Bronchial epithelial cell (primary cell): ENCODE measurements around the gene NDRG2. TPM values are rescaled to one million over a fixed set of nuclear protein-coding genes. Genes with fewer than 3 reads are reported as not detected.
A peak's percentile ranks its signal among the peaks of the same experiment; 100 is the strongest.

Experiments
- DNase-seq: peaks from one replicate; pipeline ENCODE4 v3.0.0-alpha.2; 2010; ENCODE audit warnings: low read depth
- FAIRE-seq: peaks from 2 replicates; lab custom pipeline; 2011; peaks lifted over from hg19 to GRCh38; lab: Jason Lieb, UNC
- H3K27me3 ChIP-seq: 2 replicates; pipeline ENCODE4 v1.5.1; 2011; ENCODE audit warnings: low read length; ENCODE audit not compliant: control insufficient read depth, insufficient read depth
- H3K36me3 ChIP-seq: 2 replicates; pipeline ENCODE4 v1.5.1; 2011; ENCODE audit warnings: low read length; ENCODE audit not compliant: control insufficient read depth, insufficient read depth
- H3K4me3 ChIP-seq: 2 replicates; pipeline ENCODE4 v1.5.1; 2011; ENCODE audit warnings: mild to moderate bottlenecking, low read depth, low read length, control low read depth
- total RNA-seq: library from RNA; depleted of rRNA; stranded (reverse); fragments of >200 nt; gene quantifications from 2 replicates; pipeline ENCODE4 v1.2.1, GENCODE V29; 2014
- TF ChIP-seq, protein P1 (sequence below): IDR thresholded peaks from 2 replicates; pipeline ENCODE4 v1.5.1; 2011; ENCODE audit warnings: mild to moderate bottlenecking, moderate library complexity, low read length, control low read depth, inconsistent platforms; ENCODE audit not compliant: insufficient read depth, severe bottlenecking

The NDRG2 gene
- total RNA-seq, 1 donor from 2014 or later = 9.2 TPM

DNA sequence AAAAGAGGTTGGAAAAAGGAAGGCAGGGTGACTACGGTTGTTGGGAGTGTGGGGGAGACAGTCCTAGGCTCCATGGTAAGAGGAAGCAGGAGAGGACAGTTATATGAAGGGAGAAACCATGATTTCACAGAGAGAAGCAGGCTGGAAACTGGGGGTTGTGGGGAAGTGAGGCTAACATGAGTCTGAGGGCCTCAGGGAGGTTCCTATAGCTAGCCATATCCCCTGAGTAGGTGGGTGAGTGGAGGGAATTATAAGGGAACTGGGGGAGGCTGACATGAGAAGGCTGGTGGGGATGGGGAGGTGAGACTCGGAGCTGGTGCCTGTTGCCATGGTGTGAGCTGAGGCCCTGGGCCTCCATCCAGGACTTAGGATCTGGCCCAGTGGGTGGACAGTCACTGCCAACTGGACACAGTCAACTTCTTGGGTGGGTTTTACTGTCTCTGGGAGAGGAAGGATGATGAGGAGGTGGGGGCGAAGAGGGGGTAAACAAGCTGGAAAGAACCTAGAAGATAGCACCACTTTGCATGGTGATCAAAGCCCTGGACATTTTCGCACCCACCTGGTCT is 8.4 kb upstream of the NDRG2 start:
- FAIRE-seq = no peak

GRCh38 chr14:21032326-21033132 is 7.7 kb upstream of the NDRG2 start:
- FAIRE-seq = no peak
- TF ChIP-seq, protein P1, sequence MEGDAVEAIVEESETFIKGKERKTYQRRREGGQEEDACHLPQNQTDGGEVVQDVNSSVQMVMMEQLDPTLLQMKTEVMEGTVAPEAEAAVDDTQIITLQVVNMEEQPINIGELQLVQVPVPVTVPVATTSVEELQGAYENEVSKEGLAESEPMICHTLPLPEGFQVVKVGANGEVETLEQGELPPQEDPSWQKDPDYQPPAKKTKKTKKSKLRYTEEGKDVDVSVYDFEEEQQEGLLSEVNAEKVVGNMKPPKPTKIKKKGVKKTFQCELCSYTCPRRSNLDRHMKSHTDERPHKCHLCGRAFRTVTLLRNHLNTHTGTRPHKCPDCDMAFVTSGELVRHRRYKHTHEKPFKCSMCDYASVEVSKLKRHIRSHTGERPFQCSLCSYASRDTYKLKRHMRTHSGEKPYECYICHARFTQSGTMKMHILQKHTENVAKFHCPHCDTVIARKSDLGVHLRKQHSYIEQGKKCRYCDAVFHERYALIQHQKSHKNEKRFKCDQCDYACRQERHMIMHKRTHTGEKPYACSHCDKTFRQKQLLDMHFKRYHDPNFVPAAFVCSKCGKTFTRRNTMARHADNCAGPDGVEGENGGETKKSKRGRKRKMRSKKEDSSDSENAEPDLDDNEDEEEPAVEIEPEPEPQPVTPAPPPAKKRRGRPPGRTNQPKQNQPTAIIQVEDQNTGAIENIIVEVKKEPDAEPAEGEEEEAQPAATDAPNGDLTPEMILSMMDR = no peak
- H3K4me3 ChIP-seq = no peak overlapping the region
- H3K27me3 ChIP-seq = peaks cover 2% of the 10 kb centered on the region
- DNase-seq = no peak
- H3K36me3 ChIP-seq = no peaks in the 10 kb centered on the region

More for the DNA sequence above, 8.4 kb upstream of the NDRG2 start:
- TF ChIP-seq, protein P1 = no peak
- Histone ChIP-seq H3K27me3 (peaks cover 2% of the 10 kb centered on the region), H3K4me3 (no peak overlapping the region), H3K36me3 (no peaks in the 10 kb centered on the region)
- no peak for DNase-seq

GRCh38 chr14:21030531-21030930 is 5.7 kb upstream of the NDRG2 start:
- no peak for DNase-seq
- TF ChIP-seq, protein P1 = no peak
- H3K4me3 ChIP-seq = no peak overlapping the region
- H3K36me3 ChIP-seq = no peaks in the 10 kb centered on the region
- H3K27me3 ChIP-seq = peaks cover 2% of the 10 kb centered on the region
- peak; percentile 43 for FAIRE-seq

DNA sequence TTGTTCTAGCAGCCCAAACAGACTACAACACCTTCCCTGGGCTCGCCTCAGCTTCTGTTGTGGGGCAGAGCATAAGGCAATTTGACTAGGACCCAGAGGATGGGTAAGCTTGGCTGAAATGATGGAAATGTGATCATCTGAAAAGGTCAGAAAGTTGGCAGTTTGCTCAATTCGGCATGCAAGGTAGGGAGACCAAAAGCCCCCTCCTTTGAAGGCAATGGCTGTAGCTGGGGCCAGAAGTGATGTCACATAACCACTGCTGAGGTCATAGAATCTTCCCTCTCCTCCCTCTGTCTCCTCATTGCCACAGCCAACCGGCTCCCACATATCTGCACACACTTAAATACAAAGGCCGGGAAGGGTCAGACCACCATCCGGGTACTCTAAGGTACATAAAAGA is 5.1 kb upstream of the NDRG2 start, which contains the start of gene TPPP2:
TPPP2 (plus strand) TSS at position 301 of the 400 bp plus-strand sequence. CDS start 365 bp downstream, outside the sequence.
- Histone ChIP-seq H3K27me3 (peaks cover 2% of the 10 kb centered on the region), H3K36me3 (no peaks in the 10 kb centered on the region), H3K4me3 (no peak within 1 kb of the TSS)
- DNase-seq = no peak
- TF ChIP-seq, protein P1 = no peak
- FAIRE-seq = peak; percentile 64

GRCh38 chr14:21026988-21027315 is 2.1 kb upstream of the NDRG2 start:
- peaks cover 18% of the 10 kb centered on the region for H3K27me3 ChIP-seq
- H3K36me3 ChIP-seq = no peaks in the 10 kb centered on the region
- no peak for DNase-seq
- H3K4me3 ChIP-seq = no peak overlapping the region
- FAIRE-seq = no peak
- TF ChIP-seq, protein P1 = no peak
